H9 (cell line): ENCODE results near the gene COL5A2. TPM values are rescaled to one million over a fixed set of nuclear protein-coding genes. Genes with fewer than 3 reads are reported as not detected.

Source experiments
- DNase-seq: peaks from one replicate; pipeline ENCODE4 v3.0.0-alpha.2; 2017
- H2AFZ ChIP-seq: one replicate; pipeline ENCODE4 v1.6.1; 2013; ENCODE audit warnings: mild to moderate bottlenecking, low read length, control low read depth, moderate library complexity
- H2AK5ac ChIP-seq: 2 replicates; pipeline ENCODE4 v1.6.1; 2013; ENCODE audit warnings: low read length, control low read depth, mixed read lengths; ENCODE audit not compliant: insufficient read length
- H2BK120ac ChIP-seq: one replicate; pipeline ENCODE4 v1.6.1; 2013; ENCODE audit warnings: low read depth, mild to moderate bottlenecking, low read length, control low read depth, inconsistent platforms; ENCODE audit not compliant: poor library complexity, severe bottlenecking
- H2BK12ac ChIP-seq: 2 replicates; pipeline ENCODE4 v1.6.1; 2013; ENCODE audit warnings: low read length, control low read depth, mixed read lengths, low read depth; ENCODE audit not compliant: insufficient read length
- H2BK15ac ChIP-seq: 2 replicates; pipeline ENCODE4 v1.6.1; 2013; ENCODE audit warnings: low read depth, low read length, control low read depth
- H2BK20ac ChIP-seq: one replicate; pipeline ENCODE4 v1.6.1; 2013; ENCODE audit warnings: low read depth, mild to moderate bottlenecking, low read length, control low read depth, inconsistent platforms; ENCODE audit not compliant: poor library complexity, severe bottlenecking
- H2BK5ac ChIP-seq: 2 replicates; pipeline ENCODE4 v1.6.1; 2013; ENCODE audit warnings: low read length, control low read depth, mixed read lengths; ENCODE audit not compliant: insufficient read length
- H3K14ac ChIP-seq: 2 replicates; pipeline ENCODE4 v1.6.1; 2013; ENCODE audit warnings: low read length, control low read depth; ENCODE audit not compliant: insufficient read depth
- H3K18ac ChIP-seq: 2 replicates; pipeline ENCODE4 v1.6.1; 2013; ENCODE audit warnings: low read depth, mild to moderate bottlenecking, mixed read lengths, low read length, control low read depth; ENCODE audit not compliant: insufficient read length
- H3K23ac ChIP-seq: 2 replicates; pipeline ENCODE4 v1.6.1; 2013; ENCODE audit warnings: low read length, control low read depth, mixed read lengths, low read depth; ENCODE audit not compliant: insufficient read length
- H3K23me2 ChIP-seq: 2 replicates; pipeline ENCODE4 v1.6.1; 2013; ENCODE audit warnings: low read depth, mild to moderate bottlenecking, mixed read lengths, low read length, control low read depth; ENCODE audit not compliant: insufficient read length, poor library complexity, severe bottlenecking
- H3K27ac ChIP-seq: 2 replicates; pipeline ENCODE4 v1.5.1; 2013; ENCODE audit warnings: low read length, control low read depth, mixed read lengths, low read depth; ENCODE audit not compliant: insufficient read length
- H3K27me3 ChIP-seq: 2 replicates; pipeline ENCODE4 v1.6.1; 2013; ENCODE audit warnings: low read length, control low read depth, inconsistent platforms; ENCODE audit not compliant: insufficient read depth
- H3K4ac ChIP-seq: 2 replicates; pipeline ENCODE4 v1.6.1; 2013; ENCODE audit warnings: low read depth, mild to moderate bottlenecking, control low read depth, inconsistent platforms, low read length, moderate library complexity
- H3K4me1 ChIP-seq: 2 replicates; pipeline ENCODE4 v1.6.1; 2013; ENCODE audit warnings: low read length, control low read depth, inconsistent platforms; ENCODE audit not compliant: insufficient read depth
- H3K4me2 ChIP-seq: 2 replicates; pipeline ENCODE4 v1.6.1; 2013; ENCODE audit warnings: low read length, control low read depth, mixed read lengths; ENCODE audit not compliant: insufficient read length, insufficient read depth
- H3K56ac ChIP-seq: 2 replicates; pipeline ENCODE4 v1.6.1; 2013; ENCODE audit warnings: low read depth, mild to moderate bottlenecking, mixed read lengths, low read length, control low read depth; ENCODE audit not compliant: insufficient read length
- H3K79me1 ChIP-seq: 2 replicates; pipeline ENCODE4 v1.6.1; 2013; ENCODE audit warnings: low read depth, mild to moderate bottlenecking, moderate library complexity, low read length, control low read depth, inconsistent platforms; ENCODE audit not compliant: insufficient read depth, poor library complexity, severe bottlenecking
- H3K79me2 ChIP-seq: 2 replicates; pipeline ENCODE4 v1.6.1; 2013; ENCODE audit warnings: low read length, control low read depth, inconsistent platforms; ENCODE audit not compliant: insufficient read depth
- H3K9ac ChIP-seq: 2 replicates; pipeline ENCODE4 v1.6.1; 2013; ENCODE audit warnings: low read length, control low read depth, mixed read lengths; ENCODE audit not compliant: insufficient read length; ENCODE audit errors: extremely low read depth
- H3K9me3 ChIP-seq: one replicate; pipeline ENCODE4 v1.6.1; 2013; ENCODE audit warnings: low read depth, low read length, inconsistent platforms; ENCODE audit not compliant: control insufficient read depth
- H3T11ph ChIP-seq: one replicate; pipeline ENCODE4 v1.6.1; 2013; ENCODE audit warnings: mild to moderate bottlenecking, low read length, control low read depth, inconsistent platforms
- H4K20me1 ChIP-seq: one replicate; pipeline ENCODE4 v1.6.1; 2013; ENCODE audit not compliant: control insufficient read depth, insufficient read length, insufficient read depth
- H4K5ac ChIP-seq: 2 replicates; pipeline ENCODE4 v1.6.1; 2013; ENCODE audit warnings: low read depth, mild to moderate bottlenecking, mixed read lengths, low read length, control low read depth; ENCODE audit not compliant: insufficient read length
- H4K8ac ChIP-seq: replicated peaks from 2 replicates; pipeline ENCODE4 v1.6.1; 2013; ENCODE audit warnings: low read length, control low read depth, mixed read lengths, low read depth; ENCODE audit not compliant: insufficient read length
- H4K91ac ChIP-seq: 2 replicates; pipeline ENCODE4 v1.6.1; 2013; ENCODE audit warnings: low read depth, mild to moderate bottlenecking, moderate library complexity, mixed read lengths, low read length, control low read depth; ENCODE audit not compliant: insufficient read length
- H3K27ac Mint-ChIP-seq, 3 experiments: 2 replicates in 2 of 3; 3 replicates in 1 of 3; pipeline ENCODE4 v1.8.0; 2020 to 2021; ENCODE audit warnings: mixed read lengths in 3 of 3, mild to moderate bottlenecking in 1 of 3, moderate library complexity in 1 of 3
- H3K27me3 Mint-ChIP-seq: 2 replicates; pipeline ENCODE4 v1.8.0; 2021; ENCODE audit warnings: low read depth, mild to moderate bottlenecking, moderate library complexity, mixed read lengths
- H3K36me3 Mint-ChIP-seq, 3 experiments: 2 replicates in 2 of 3; 3 replicates in 1 of 3; pipeline ENCODE4 v1.8.0; 2020 to 2021; ENCODE audit warnings: low read depth in 3 of 3, mixed read lengths in 3 of 3; ENCODE audit not compliant: insufficient read depth in 1 of 3
- H3K4me1 Mint-ChIP-seq, 2 experiments: 2 replicates each; pipeline ENCODE4 v1.8.0; 2020; ENCODE audit warnings: mixed read lengths in 2 of 2
- H3K4me3 Mint-ChIP-seq, 2 experiments: 2 replicates in 1 of 2; 3 replicates in 1 of 2; pipeline ENCODE4 v1.8.0; 2020 to 2021; ENCODE audit warnings: mild to moderate bottlenecking in 2 of 2, mixed read lengths in 2 of 2, moderate library complexity in 1 of 2
- H3K9me3 Mint-ChIP-seq, 2 experiments: 2 replicates in 1 of 2; 3 replicates in 1 of 2; pipeline ENCODE4 v1.8.0; 2020; ENCODE audit warnings: mild to moderate bottlenecking in 2 of 2, mixed read lengths in 2 of 2, moderate library complexity in 1 of 2
- WGBS: extraction: QIAGEN DNeasy Blood & Tissue Kit; methylation state at CpG from one replicate; pipeline ENCODE4 v1.1.7; 2013; ENCODE audit warnings: missing lambda C conversion rate, low lambda C conversion rate, mixed read lengths; ENCODE audit not compliant: insufficient read length; ENCODE audit errors: extremely low coverage; 5-methylcytosine and 5-hydroxymethylcytosine counted together
- total RNA-seq: library from RNA; stranded (reverse); gene quantifications from 2 replicates; pipeline ENCODE4 v1.2.1, GENCODE V29; 2021
- TF ChIP-seq, protein P1 (sequence below): fragments of 200-600 bp; sonication (generic); conservative IDR thresholded peaks from 3 replicates; pipeline ENCODE4 v1.8.0; 2021; ENCODE audit warnings: antibody characterized with exemption, mild to moderate bottlenecking

Gene COL5A2
- total RNA-seq, 1 experiment from 2014 or later: 10.5 TPM

DNA sequence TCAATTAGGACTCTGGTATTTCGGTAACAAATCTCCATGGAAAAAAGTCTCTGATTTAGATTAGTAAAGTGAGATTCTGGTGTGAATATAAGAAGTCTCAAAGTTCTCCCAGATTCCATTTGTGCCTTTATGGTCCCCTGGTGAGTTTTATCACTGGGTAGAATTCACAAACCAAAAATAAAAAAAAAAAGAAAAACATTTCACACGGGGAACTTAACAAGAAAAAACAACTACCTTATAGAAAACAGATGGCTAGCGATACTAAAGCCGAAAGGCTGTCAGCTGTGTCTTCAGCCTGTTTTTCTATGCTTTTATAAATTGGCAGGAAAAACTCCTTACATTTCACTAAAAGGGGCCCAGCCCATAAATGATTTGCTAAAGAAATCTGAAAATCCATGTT is 50.6 kb downstream of the COL5A2 start:
- no peaks in the 10 kb centered on the region for H3K23me2 ChIP-seq
- no CpG with 5 or more reads among the region's 4 CpGs for WGBS
- peaks cover 0 to 5% of the 10 kb centered on the region in 2 experiments; a peak in 2 of 4 replicates for H3K4me1 Mint-ChIP-seq
- no peak overlapping the region for H4K91ac ChIP-seq
- no peak overlapping the region for H3K9ac ChIP-seq
- H3K23ac ChIP-seq: no peak overlapping the region
- H2AFZ ChIP-seq: no peak overlapping the region
- no peak overlapping the region for H3K4ac ChIP-seq
- no peak overlapping the region for H3K14ac ChIP-seq
- no peaks in the 10 kb centered on the region for H3K9me3 ChIP-seq
- H4K5ac ChIP-seq: no peak overlapping the region
- H3K36me3 Mint-ChIP-seq: no peaks in the 10 kb centered on the region
- peak overlapping the region in 1 of 3 experiments; percentile 57; a peak in 1 of 7 replicates for H3K27ac Mint-ChIP-seq
- TF ChIP-seq, protein P1, sequence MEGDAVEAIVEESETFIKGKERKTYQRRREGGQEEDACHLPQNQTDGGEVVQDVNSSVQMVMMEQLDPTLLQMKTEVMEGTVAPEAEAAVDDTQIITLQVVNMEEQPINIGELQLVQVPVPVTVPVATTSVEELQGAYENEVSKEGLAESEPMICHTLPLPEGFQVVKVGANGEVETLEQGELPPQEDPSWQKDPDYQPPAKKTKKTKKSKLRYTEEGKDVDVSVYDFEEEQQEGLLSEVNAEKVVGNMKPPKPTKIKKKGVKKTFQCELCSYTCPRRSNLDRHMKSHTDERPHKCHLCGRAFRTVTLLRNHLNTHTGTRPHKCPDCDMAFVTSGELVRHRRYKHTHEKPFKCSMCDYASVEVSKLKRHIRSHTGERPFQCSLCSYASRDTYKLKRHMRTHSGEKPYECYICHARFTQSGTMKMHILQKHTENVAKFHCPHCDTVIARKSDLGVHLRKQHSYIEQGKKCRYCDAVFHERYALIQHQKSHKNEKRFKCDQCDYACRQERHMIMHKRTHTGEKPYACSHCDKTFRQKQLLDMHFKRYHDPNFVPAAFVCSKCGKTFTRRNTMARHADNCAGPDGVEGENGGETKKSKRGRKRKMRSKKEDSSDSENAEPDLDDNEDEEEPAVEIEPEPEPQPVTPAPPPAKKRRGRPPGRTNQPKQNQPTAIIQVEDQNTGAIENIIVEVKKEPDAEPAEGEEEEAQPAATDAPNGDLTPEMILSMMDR: no peak
- no peak overlapping the region for H2BK20ac ChIP-seq
- H2BK120ac ChIP-seq: no peak overlapping the region
- no peaks in the 10 kb centered on the region for H3K79me1 ChIP-seq
- H4K8ac ChIP-seq: no peak overlapping the region
- H2AK5ac ChIP-seq: no peak overlapping the region
- no peaks in the 10 kb centered on the region for H3K27me3 ChIP-seq
- no peaks in the 10 kb centered on the region for H3K9me3 Mint-ChIP-seq
- H3K18ac ChIP-seq: no peak overlapping the region
- no peaks in the 10 kb centered on the region for H3K79me2 ChIP-seq
- no peaks in the 10 kb centered on the region for H4K20me1 ChIP-seq
- DNase-seq: no peak
- H3K27ac ChIP-seq: no peak overlapping the region
- H3K27me3 Mint-ChIP-seq: no peaks in the 10 kb centered on the region
- H2BK5ac ChIP-seq: no peak overlapping the region
- no peaks in the 10 kb centered on the region for H3K4me1 ChIP-seq
- no peak overlapping the region for H2BK12ac ChIP-seq
- no peak overlapping the region for H2BK15ac ChIP-seq
- H3K56ac ChIP-seq: no peak overlapping the region
- H3K4me3 Mint-ChIP-seq: no peak overlapping the region
- H3K4me2 ChIP-seq: no peak overlapping the region
- no peak overlapping the region for H3T11ph ChIP-seq
